Measurements from ENCODE around the gene DUSP5.

The DUSP5 gene

GRCh38 chr10:110510086-110510485, 12.4 kb downstream of the DUSP5 start:
- TF ChIP-seq CTCF (IDR thresholded peaks at IDR 0.05; ENCODE audit: low read depth, low read length, missing control alignments) = no peak
- no peak overlapping the region for H3K4me3 ChIP-seq (replicated peaks; ENCODE audit: low read depth, low read length)
- DNase-seq (ENCODE audit: extremely low read depth, low read depth) = no peak

- TF ChIP-seq CTCF (IDR thresholded peaks at IDR 0.05; ENCODE audit: low read depth, low read length, missing control alignments) = no peak
- H3K4me3 ChIP-seq (replicated peaks; ENCODE audit: low read depth, low read length) = no peak overlapping the region
- no peak for DNase-seq (ENCODE audit: extremely low read depth, low read depth)
Observed at GRCh38 chr10:110510730-110511129, 13.0 kb downstream of the DUSP5 start.

GRCh38 chr10:110511734-110512449, 14.2 kb downstream of the DUSP5 start:
- no peak for TF ChIP-seq CTCF (IDR thresholded peaks at IDR 0.05; ENCODE audit: low read depth, low read length, missing control alignments)
- DNase-seq (ENCODE audit: extremely low read depth, low read depth) = no peak
- H3K4me3 ChIP-seq (replicated peaks; ENCODE audit: low read depth, low read length) = no peak overlapping the region

GRCh38 chr10:110512461-110513187, 14.9 kb downstream of the DUSP5 start:
- no peak overlapping the region for H3K4me3 ChIP-seq (replicated peaks; ENCODE audit: low read depth, low read length)
- TF ChIP-seq CTCF (IDR thresholded peaks at IDR 0.05; ENCODE audit: low read depth, low read length, missing control alignments) = no peak
- DNase-seq (ENCODE audit: extremely low read depth, low read depth) = peak; percentile 78

GRCh38 chr10:110513949-110514348, 16.2 kb downstream of the DUSP5 start:
- no peak overlapping the region for H3K4me3 ChIP-seq (replicated peaks; ENCODE audit: low read depth, low read length)
- no peak for TF ChIP-seq CTCF (IDR thresholded peaks at IDR 0.05; ENCODE audit: low read depth, low read length, missing control alignments)
- DNase-seq (ENCODE audit: extremely low read depth, low read depth) = no peak

- no peak for DNase-seq (ENCODE audit: extremely low read depth, low read depth)
- TF ChIP-seq CTCF (IDR thresholded peaks at IDR 0.05; ENCODE audit: low read depth, low read length, missing control alignments) = no peak
Observed at GRCh38 chr10:110514848-110515247, 17.1 kb downstream of the DUSP5 start.

More at GRCh38 chr10:110514848-110515247, 17.1 kb downstream of the DUSP5 start:
- H3K4me3 ChIP-seq (replicated peaks; ENCODE audit: low read depth, low read length) = no peak overlapping the region

Measured in HFF-Myc (cell line).